ENCODE measurements around the gene SPPL2B. TPM values are rescaled to one million over a fixed set of nuclear protein-coding genes. Genes with fewer than 3 reads are reported as not detected.

SPPL2B gene
- 57.0 TPM for total RNA-seq

GRCh38 chr19:2328401-2329148 is at the start of gene SPPL2B, which contains the start of gene LSM7:
Gene SPPL2B, plus strand, starts transcription at chr19:2328684. Its CDS starts 26 bp downstream, at chr19:2328710.
Gene LSM7, minus strand, starts transcription at chr19:2328586. Its CDS starts 20 bp downstream, at chr19:2328566.

GRCh38 chr19:2282062-2282861 is 46.2 kb upstream of the SPPL2B start, which contains the start of gene PEAK3:
Gene PEAK3, minus strand, starts transcription at chr19:2282175. Its CDS starts 1,244 bp downstream, at chr19:2280931.

GRCh38 chr19:2308114-2308556 is 20.3 kb upstream of the SPPL2B start, which contains the start of gene LINGO3:
Gene LINGO3, minus strand, starts transcription at chr19:2308154. Its CDS starts 16,378 bp downstream, at chr19:2291776.

GRCh38 chr19:2359992-2360685 is 31.7 kb downstream of the SPPL2B start, which contains the start of gene TMPRSS9:
Gene TMPRSS9, plus strand, starts transcription at chr19:2360265. Its CDS starts 29,521 bp downstream, at chr19:2389786.

Other genes with a start within 250 kb of the SPPL2B start
- gene MOB3A, start 232.4 kb upstream of the SPPL2B start, total RNA-seq, result 15.0 TPM
- gene IZUMO4, start 231.8 kb upstream of the SPPL2B start, total RNA-seq, result 5.9 TPM
- gene AP3D1, start 177.1 kb upstream of the SPPL2B start, total RNA-seq, result 72.6 TPM
- 21.0 TPM for gene DOT1L, start 164.8 kb upstream of the SPPL2B start, total RNA-seq
- gene PLEKHJ1, start 92.4 kb upstream of the SPPL2B start, total RNA-seq, result 36.6 TPM
- gene SF3A2, start 91.9 kb upstream of the SPPL2B start, total RNA-seq, result 76.4 TPM
- gene AMH, start 79.4 kb upstream of the SPPL2B start, total RNA-seq, result 2.2 TPM
- gene JSRP1, start 72.3 kb upstream of the SPPL2B start, total RNA-seq, result not detected
- gene PEAK3, start 46.5 kb upstream of the SPPL2B start, total RNA-seq, result not detected
- 0.94 TPM for gene LINGO3, start 20.5 kb upstream of the SPPL2B start, total RNA-seq
- gene LSM7, start 98 bp upstream of the SPPL2B start, total RNA-seq, result 90.1 TPM
- 0.63 TPM for gene TMPRSS9, start 31.6 kb downstream of the SPPL2B start, total RNA-seq
- gene TIMM13, start 98.9 kb downstream of the SPPL2B start, total RNA-seq, result 17.2 TPM
- gene LMNB2, start 128.3 kb downstream of the SPPL2B start, total RNA-seq, result 40.7 TPM
- gene GADD45B, start 147.4 kb downstream of the SPPL2B start, total RNA-seq, result 2.8 TPM